B cell (primary cell): ENCODE data around the gene ZMIZ1. TPM values are rescaled to one million over a fixed set of nuclear protein-coding genes. Genes with fewer than 3 reads are reported as not detected.

Experiments used
- ATAC-seq: fragments of 200-7000 bp; cut with Tn5 transposase; one replicate; pipeline ENCODE4 v1.10.0; 2021; ENCODE audit warnings: low read depth, mild to moderate bottlenecking, moderate number of reproducible peaks, moderate library complexity
- CTCF ChIA-PET: fragments of 350-600 bp; sonication (Branson Sonifier 250); formaldehyde crosslinking; loops from one replicate; lab custom pipeline; 2021; ENCODE audit warnings: antibody characterized with exemption, inconsistent platforms; lab: Charles Lee
- POLR2A ChIA-PET: fragments of 350-600 bp; sonication (Branson Sonifier 250); formaldehyde crosslinking; loops from one replicate; lab custom pipeline; 2021; ENCODE audit warnings: antibody characterized with exemption; lab: Charles Lee
- DNase-seq: peaks from one replicate; pipeline ENCODE4 v3.0.0; 2013
- H2AFZ ChIP-seq: 2 replicates; pipeline ENCODE4 v1.6.1; 2012; ENCODE audit warnings: mild to moderate bottlenecking, low read depth, low read length; ENCODE audit not compliant: insufficient read depth, poor library complexity, severe bottlenecking
- H3K27ac ChIP-seq, 2 donors: 1 replicate in 1 of 2; 2 replicates in 1 of 2; pipeline ENCODE4 v1.5.1; 2012 to 2013; ENCODE audit warnings: low read length in 2 of 2, mild to moderate bottlenecking in 2 of 2, moderate library complexity in 1 of 2
- H3K27me3 ChIP-seq, 4 experiments: fragments of 200-600 bp in 1 of 4; sonication (generic) in 1 of 4; replicated peaks in 1 of 4; 1 replicate in 2 of 4; 2 replicates in 2 of 4; pipeline versions ENCODE4 v1.6.1 to v1.7.0; 2013 to 2016; ENCODE audit warnings: low read length in 3 of 4, mild to moderate bottlenecking in 2 of 4, mixed read lengths in 1 of 4, moderate library complexity in 1 of 4; ENCODE audit not compliant: insufficient read depth in 4 of 4, control insufficient read depth in 3 of 4; ENCODE audit errors: control extremely low read depth in 1 of 4
- H3K36me3 ChIP-seq, 2 experiments: replicated peaks in 1 of 2; 1 replicate in 1 of 2; 2 replicates in 1 of 2; pipeline versions ENCODE4 v1.6.1 to v1.7.1; 2013; ENCODE audit warnings: low read length in 1 of 2; ENCODE audit not compliant: insufficient read depth in 2 of 2, control insufficient read depth in 1 of 2; ENCODE audit errors: control extremely low read depth in 1 of 2, extremely low read depth in 1 of 2
- H3K4me1 ChIP-seq, 2 donors: fragments of 200-600 bp in 1 of 2; sonication (generic) in 1 of 2; 1 replicate in 1 of 2; 2 replicates in 1 of 2; pipeline versions ENCODE4 v1.5.1 to v1.6.1; 2013 to 2017; ENCODE audit warnings: low read length in 2 of 2; ENCODE audit not compliant: control insufficient read depth in 2 of 2, insufficient read depth in 2 of 2
- H3K4me2 ChIP-seq: replicated peaks from 2 replicates; pipeline ENCODE3; 2012; ENCODE audit warnings: mild to moderate bottlenecking, low read depth, low read length; ENCODE audit not compliant: poor library complexity, severe bottlenecking
- H3K4me3 ChIP-seq, 5 experiments: fragments of 200-600 bp in 1 of 5; sonication (generic) in 1 of 5; 1 replicate in 3 of 5; 2 replicates in 2 of 5; pipeline versions ENCODE4 v1.5.1 to v1.7.0; 2011 to 2016; ENCODE audit warnings: low read length in 4 of 5, mild to moderate bottlenecking in 4 of 5, low read depth in 2 of 5, control low read depth in 1 of 5, moderate library complexity in 1 of 5; ENCODE audit not compliant: insufficient read depth in 1 of 5; ENCODE audit errors: control extremely low read depth in 1 of 5, extremely low read depth in 1 of 5
- H3K79me2 ChIP-seq: fragments of 200-600 bp; sonication (generic); one replicate; pipeline ENCODE4 v1.6.0; 2016; ENCODE audit warnings: low read length; ENCODE audit not compliant: control insufficient read depth, insufficient read depth
- H3K9ac ChIP-seq: fragments of 200-600 bp; sonication (generic); 2 replicates; pipeline ENCODE4 v1.6.1; 2017; ENCODE audit warnings: mild to moderate bottlenecking, low read length, moderate library complexity
- H3K9me3 ChIP-seq, 3 donors: one replicate each; pipeline versions ENCODE4 v1.6.1 to v1.7.1; 2013; ENCODE audit warnings: low read length in 2 of 3; ENCODE audit not compliant: control insufficient read depth in 2 of 3, insufficient read depth in 1 of 3; ENCODE audit errors: control extremely low read depth in 1 of 3
- H4K20me1 ChIP-seq: 2 replicates; pipeline ENCODE4 v1.6.0; 2012; ENCODE audit warnings: mild to moderate bottlenecking, low read length; ENCODE audit not compliant: insufficient read depth, control insufficient read depth, poor library complexity, severe bottlenecking
- H3K27ac Mint-ChIP-seq: one replicate; pipeline ENCODE4 v1.8.0; 2021; ENCODE audit warnings: mixed read lengths
- H3K27me3 Mint-ChIP-seq: one replicate; pipeline ENCODE4 v1.8.0; 2021; ENCODE audit warnings: mixed read lengths
- H3K4me1 Mint-ChIP-seq: one replicate; pipeline ENCODE4 v1.8.0; 2021; ENCODE audit warnings: mixed read lengths
- H3K4me3 Mint-ChIP-seq: one replicate; pipeline ENCODE4 v1.8.0; 2021; ENCODE audit warnings: mixed read lengths
- H3K9me3 Mint-ChIP-seq: one replicate; pipeline ENCODE4 v1.8.0; 2022; ENCODE audit warnings: mixed read lengths; ENCODE audit not compliant: insufficient read depth
- CTCF ChIP-seq: fragments of 200-600 bp; IDR thresholded peaks from one replicate; pipeline ENCODE4 v1.8.0; 2022; ENCODE audit warnings: antibody characterized with exemption, mild to moderate bottlenecking
- EZH2 ChIP-seq: IDR thresholded peaks from 2 replicates; pipeline ENCODE4 v1.6.1; 2012; ENCODE audit warnings: borderline replicate concordance, low read depth, mild to moderate bottlenecking, moderate library complexity, low read length; ENCODE audit not compliant: insufficient read depth, poor library complexity, severe bottlenecking
- WGBS: methylation state at CpG from one replicate; pipeline ENCODE4 v1.1.5; 2013; ENCODE audit warnings: missing lambda C conversion rate; ENCODE audit not compliant: insufficient coverage; 5-methylcytosine and 5-hydroxymethylcytosine counted together
- intact Hi-C: fragments of 100-400 bp; cut with micrococcal nuclease; formaldehyde crosslinking; loops from one replicate; pipeline ENCODE4 v1.10.0; 2022
- polyA plus RNA-seq: library from polyadenylated mRNA; depleted of rRNA; stranded (reverse); fragments of >200 nt; gene quantifications from 2 replicates; pipeline ENCODE4 v1.2.3, GENCODE V29; 2012
- total RNA-seq, 2 donors: library from RNA; stranded (reverse); fragments of 120-200 nt in 1 of 2; gene quantifications; 1 replicate in 1 of 2; 2 replicates in 1 of 2; pipeline versions ENCODE4 v1.2.3 to v1.2.4, GENCODE V29; 2013 to 2022

The ZMIZ1 gene
- total and polyA plus RNA-seq, 2 donors (not counting 1 experiment from before 2014, with no cell fraction given): 14.3 to 64.9 TPM

- no peak for ATAC-seq
- H3K79me2 ChIP-seq: no peaks in the 10 kb centered on the region
- WGBS: 96% methylated on average over 13 of the region's 13 CpGs
- Mint-ChIP-seq H3K4me1 (peaks cover 19% of the 10 kb centered on the region), H3K27ac (no peak overlapping the region), H3K9me3 (no peaks in the 10 kb centered on the region), H3K27me3 (no peaks in the 10 kb centered on the region), H3K4me3 (no peak overlapping the region)
- DNase-seq: no peak
- ChIA-PET CTCF (interaction anchor here (0.6 kb wide), 1 partner anchor 1252 kb away, joined by 3 read pairs; no protein-coding TSS in a partner anchor), POLR2A (no interaction called here)
- no peak overlapping the region for H3K27ac ChIP-seq
- no peaks in the 10 kb centered on the region for H3K27me3 ChIP-seq
- no peak overlapping the region for H2AFZ ChIP-seq
- no peaks in the 10 kb centered on the region for H4K20me1 ChIP-seq
- TF ChIP-seq EZH2 (no peak), CTCF (no peak)
- no peak overlapping the region for H3K4me3 ChIP-seq
- H3K9ac ChIP-seq: no peak overlapping the region
- peaks cover 7 to 21% of the 10 kb centered on the region in 2 donors for H3K4me1 ChIP-seq
- peaks cover 0 to 82% of the 10 kb centered on the region in 2 experiments for H3K36me3 ChIP-seq
- H3K9me3 ChIP-seq: no peaks in the 10 kb centered on the region
- H3K4me2 ChIP-seq: no peak overlapping the region
- intact Hi-C loops: no loop called here
These were observed 230.9 kb downstream of the ZMIZ1 start for GRCh38 chr10:79299397-79300241.

DNA sequence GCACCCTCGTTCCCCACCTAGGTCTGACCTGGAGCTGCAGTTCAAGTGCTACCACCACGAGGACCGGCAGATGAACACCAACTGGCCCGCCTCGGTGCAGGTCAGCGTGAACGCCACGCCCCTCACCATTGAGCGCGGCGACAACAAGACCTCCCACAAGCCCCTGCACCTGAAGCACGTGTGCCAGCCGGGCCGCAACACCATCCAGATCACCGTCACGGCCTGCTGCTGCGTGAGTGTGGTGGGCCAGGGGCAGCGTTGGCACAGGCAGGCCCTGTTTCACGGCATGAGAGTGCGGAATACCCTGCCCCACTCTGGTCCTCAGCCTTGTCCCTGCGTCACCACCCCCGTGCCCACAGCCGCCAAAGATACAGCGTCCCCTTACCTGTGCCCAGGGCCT lies 231.9 kb downstream of the ZMIZ1 start:
- no peaks in the 10 kb centered on the region for H3K27me3 ChIP-seq
- Mint-ChIP-seq H3K27ac (no peak overlapping the region), H3K4me1 (peaks cover 12% of the 10 kb centered on the region), H3K9me3 (no peaks in the 10 kb centered on the region), H3K4me3 (no peak overlapping the region), H3K27me3 (no peaks in the 10 kb centered on the region)
- H3K9me3 ChIP-seq: no peaks in the 10 kb centered on the region
- POLR2A ChIA-PET: no interaction called here
- CTCF ChIA-PET: no interaction called here
- H2AFZ ChIP-seq: no peak overlapping the region
- no peak overlapping the region for H3K4me2 ChIP-seq
- ATAC-seq: no peak
- H3K9ac ChIP-seq: no peak overlapping the region
- 94% methylated on average over 24 of the region's 24 CpGs for WGBS
- no peaks in the 10 kb centered on the region for H4K20me1 ChIP-seq
- H3K79me2 ChIP-seq: no peaks in the 10 kb centered on the region
- H3K4me3 ChIP-seq: no peak overlapping the region
- H3K4me1 ChIP-seq: peaks cover under 1 to 10% of the 10 kb centered on the region in 2 donors
- no peak for TF ChIP-seq CTCF
- no peak for TF ChIP-seq EZH2
- no peak for DNase-seq
- H3K36me3 ChIP-seq: peaks cover 0 to 85% of the 10 kb centered on the region in 2 experiments
- H3K27ac ChIP-seq: no peak overlapping the region
- intact Hi-C loops: no loop called here
